Measurements from ENCODE around the gene AASDH. TPM values are rescaled to one million over a fixed set of nuclear protein-coding genes. Genes with fewer than 3 reads are reported as not detected.

AASDH gene
- total and polyA plus RNA-seq, 2 donors (not counting 1 experiment from before 2014, with no cell fraction given): 6.9 to 15.2 TPM

DNA sequence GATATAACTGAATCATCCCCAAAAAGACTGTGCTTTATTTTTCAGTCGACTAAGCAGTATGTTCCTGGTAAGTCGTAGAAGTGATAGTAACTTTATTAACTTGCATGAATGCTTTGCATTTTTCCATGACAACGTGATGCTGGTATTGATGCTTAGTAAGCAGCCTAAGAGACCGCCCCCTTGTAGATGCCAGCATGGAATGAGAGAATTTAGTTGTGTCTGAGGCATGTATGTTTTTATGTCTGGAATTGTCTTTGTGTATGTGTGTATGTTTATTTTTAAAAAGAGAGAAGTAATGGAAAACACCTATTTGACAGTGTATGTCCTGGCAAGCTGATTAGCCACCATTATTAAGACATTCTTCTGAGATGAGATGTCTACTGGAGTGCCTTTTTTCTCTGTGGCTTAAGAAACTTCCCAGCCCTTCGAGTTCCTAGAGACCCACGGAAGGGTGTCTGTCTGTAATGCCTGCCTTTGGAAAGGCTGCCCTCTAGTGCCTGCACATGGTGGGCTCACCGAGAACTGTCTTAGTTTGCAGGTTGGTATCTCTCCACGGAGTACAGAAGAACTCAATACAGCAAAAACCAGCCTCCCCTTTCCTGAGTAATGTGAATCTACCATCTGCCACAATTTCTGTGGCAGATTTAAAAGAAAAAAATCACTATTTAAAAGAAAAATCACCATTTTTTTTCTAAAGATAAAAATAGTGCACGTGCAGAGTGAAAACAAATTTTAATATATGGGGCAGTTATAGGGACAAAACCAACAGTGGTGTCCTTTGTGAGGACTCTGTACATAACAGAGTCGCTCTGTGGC, 85.9 kb downstream of the AASDH start:
- Histone ChIP-seq H3K4me2 (replicated peaks; ENCODE audit: low read depth, low read length, poor library complexity, severe bottlenecking) (peak overlapping the region; percentile 34), H3K27me3 (replicated peaks in 1 of 4; ENCODE audit: control extremely low read depth in 1 of 4, control insufficient read depth in 3 of 4, insufficient read depth in 4 of 4, low read length in 3 of 4) (no peaks in the 10 kb centered on the region), H3K27ac (ENCODE audit: low read length in 2 of 2) (no peak overlapping the region), H3K79me2 (ENCODE audit: control insufficient read depth, insufficient read depth, low read length) (no peaks in the 10 kb centered on the region), H3K4me3 (ENCODE audit: control extremely low read depth in 1 of 5, extremely low read depth in 1 of 5, insufficient read depth in 1 of 5, low read depth in 2 of 5, low read length in 4 of 5) (no peak overlapping the region), H3K9ac (ENCODE audit: low read length) (peak overlapping the region; percentile 22), H2AFZ (ENCODE audit: insufficient read depth, low read depth, low read length, poor library complexity, severe bottlenecking) (peak overlapping the region; percentile 73), H3K9me3 (ENCODE audit: control extremely low read depth in 1 of 3, control insufficient read depth in 2 of 3, insufficient read depth in 1 of 3, low read length in 2 of 3) (no peaks in the 10 kb centered on the region), H3K36me3 (replicated peaks in 1 of 2; ENCODE audit: control extremely low read depth in 1 of 2, control insufficient read depth in 1 of 2, extremely low read depth in 1 of 2, insufficient read depth in 2 of 2, low read length in 1 of 2) (no peaks in the 10 kb centered on the region), H4K20me1 (ENCODE audit: control insufficient read depth, insufficient read depth, low read length, poor library complexity, severe bottlenecking) (no peaks in the 10 kb centered on the region), H3K4me1 (ENCODE audit: control insufficient read depth in 2 of 2, insufficient read depth in 2 of 2, low read length in 2 of 2) (peaks cover 0 to 5% of the 10 kb centered on the region in 2 donors)
- ATAC-seq (ENCODE audit: low read depth) (peak; percentile 57), DNase-seq (peak; percentile 56)
- TF ChIP-seq EZH2 (IDR thresholded peaks at IDR 0.05; ENCODE audit: borderline replicate concordance, insufficient read depth, low read depth, low read length, poor library complexity, severe bottlenecking): no peak
- TF ChIP-seq, protein P1, sequence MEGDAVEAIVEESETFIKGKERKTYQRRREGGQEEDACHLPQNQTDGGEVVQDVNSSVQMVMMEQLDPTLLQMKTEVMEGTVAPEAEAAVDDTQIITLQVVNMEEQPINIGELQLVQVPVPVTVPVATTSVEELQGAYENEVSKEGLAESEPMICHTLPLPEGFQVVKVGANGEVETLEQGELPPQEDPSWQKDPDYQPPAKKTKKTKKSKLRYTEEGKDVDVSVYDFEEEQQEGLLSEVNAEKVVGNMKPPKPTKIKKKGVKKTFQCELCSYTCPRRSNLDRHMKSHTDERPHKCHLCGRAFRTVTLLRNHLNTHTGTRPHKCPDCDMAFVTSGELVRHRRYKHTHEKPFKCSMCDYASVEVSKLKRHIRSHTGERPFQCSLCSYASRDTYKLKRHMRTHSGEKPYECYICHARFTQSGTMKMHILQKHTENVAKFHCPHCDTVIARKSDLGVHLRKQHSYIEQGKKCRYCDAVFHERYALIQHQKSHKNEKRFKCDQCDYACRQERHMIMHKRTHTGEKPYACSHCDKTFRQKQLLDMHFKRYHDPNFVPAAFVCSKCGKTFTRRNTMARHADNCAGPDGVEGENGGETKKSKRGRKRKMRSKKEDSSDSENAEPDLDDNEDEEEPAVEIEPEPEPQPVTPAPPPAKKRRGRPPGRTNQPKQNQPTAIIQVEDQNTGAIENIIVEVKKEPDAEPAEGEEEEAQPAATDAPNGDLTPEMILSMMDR (IDR thresholded peaks at IDR 0.05): peak; percentile 61
- Mint-ChIP-seq H3K4me1 (peaks cover 7% of the 10 kb centered on the region), H3K4me3 (no peak overlapping the region), H3K27ac (no peak overlapping the region), H3K27me3 (no peaks in the 10 kb centered on the region), H3K9me3 (ENCODE audit: insufficient read depth) (no peaks in the 10 kb centered on the region)
- ChIA-PET CTCF (interaction anchor here (1.0 to 2.4 kb wide), 3 partner anchors 8 to 353 kb away, joined by 3 to 9 read pairs (median 5); partner anchors contain the start of genes CEP135 and PPAT), POLR2A (no interaction called here)
- WGBS (ENCODE audit: insufficient coverage): 54% methylated on average over 7 of the region's 10 CpGs
- intact Hi-C loops (cut with micrococcal nuclease): loop anchor here (1.0 to 5.0 kb wide), 2 partner anchors 353 to 409 kb away; partner anchors contain the start of gene CEP135

DNA sequence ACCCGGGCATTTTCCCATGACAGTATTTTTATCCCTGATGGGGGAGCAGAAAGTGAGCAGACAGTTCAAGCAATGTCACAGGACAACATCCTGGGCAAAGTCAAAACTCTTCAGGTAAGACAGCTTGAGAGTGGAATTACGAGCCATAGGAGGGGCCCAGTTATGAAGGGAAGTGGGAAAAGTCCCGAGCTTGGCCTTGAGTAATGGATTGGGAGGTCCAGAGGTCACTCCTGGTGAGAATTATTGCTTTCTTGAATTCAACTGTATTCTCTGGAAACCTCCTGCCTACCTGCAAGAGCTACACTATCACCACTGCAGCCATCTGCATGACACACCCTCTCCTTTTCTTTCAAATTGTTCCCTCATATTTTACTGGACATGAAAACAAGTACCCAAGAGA, 89.1 kb downstream of the AASDH start:
- no peak for ATAC-seq (ENCODE audit: low read depth)
- ChIA-PET CTCF (interaction anchor here (0.9 to 1.3 kb wide), 2 partner anchors 11 to 350 kb away, joined by 3 to 4 read pairs; partner anchors contain the start of gene CEP135), POLR2A (no interaction called here)
- Histone ChIP-seq H3K36me3 (replicated peaks in 1 of 2; ENCODE audit: control extremely low read depth in 1 of 2, control insufficient read depth in 1 of 2, extremely low read depth in 1 of 2, insufficient read depth in 2 of 2, low read length in 1 of 2) (no peaks in the 10 kb centered on the region), H3K79me2 (ENCODE audit: control insufficient read depth, insufficient read depth, low read length) (no peaks in the 10 kb centered on the region), H3K9ac (ENCODE audit: low read length) (no peak overlapping the region), H2AFZ (ENCODE audit: insufficient read depth, low read depth, low read length, poor library complexity, severe bottlenecking) (no peak overlapping the region), H3K27me3 (replicated peaks in 1 of 4; ENCODE audit: control extremely low read depth in 1 of 4, control insufficient read depth in 3 of 4, insufficient read depth in 4 of 4, low read length in 3 of 4) (no peaks in the 10 kb centered on the region), H3K4me2 (replicated peaks; ENCODE audit: low read depth, low read length, poor library complexity, severe bottlenecking) (no peak overlapping the region), H3K4me3 (ENCODE audit: control extremely low read depth in 1 of 5, extremely low read depth in 1 of 5, insufficient read depth in 1 of 5, low read depth in 2 of 5, low read length in 4 of 5) (no peak overlapping the region), H3K4me1 (ENCODE audit: control insufficient read depth in 2 of 2, insufficient read depth in 2 of 2, low read length in 2 of 2) (peaks cover 0 to 5% of the 10 kb centered on the region in 2 donors), H4K20me1 (ENCODE audit: control insufficient read depth, insufficient read depth, low read length, poor library complexity, severe bottlenecking) (no peaks in the 10 kb centered on the region), H3K9me3 (ENCODE audit: control extremely low read depth in 1 of 3, control insufficient read depth in 2 of 3, insufficient read depth in 1 of 3, low read length in 2 of 3) (no peaks in the 10 kb centered on the region), H3K27ac (ENCODE audit: low read length in 2 of 2) (no peak overlapping the region)
- Mint-ChIP-seq H3K27me3 (no peaks in the 10 kb centered on the region), H3K27ac (no peak overlapping the region), H3K4me1 (peaks cover 7% of the 10 kb centered on the region), H3K4me3 (no peak overlapping the region), H3K9me3 (ENCODE audit: insufficient read depth) (no peaks in the 10 kb centered on the region)
- WGBS (ENCODE audit: insufficient coverage): 90% methylated on average over 2 of the region's 3 CpGs
- DNase-seq: no peak
- TF ChIP-seq, protein P1 (IDR thresholded peaks at IDR 0.05): no peak
- intact Hi-C loops (cut with micrococcal nuclease): no loop called here

Data from B cell (primary cell).